Lower leg skin (tissue), 3 donors: ENCODE measurements around the gene FASTKD2.
"Not testable (repeated sequence)": the region's sequence is repeated elsewhere in the genome, so short reads cannot be mapped to it uniquely, and the experiment has no call there.

Source experiments
- CTCF ChIP-seq, 3 donors: fragments of 450-650 bp; IDR thresholded peaks; one replicate each; pipeline ENCODE4 v1.5.1; 2016; ENCODE audit warnings: antibody characterized with exemption in 3 of 3, mild to moderate bottlenecking in 3 of 3, moderate library complexity in 2 of 3
- POLR2A ChIP-seq, 2 donors: fragments of 450-650 bp; IDR thresholded peaks; one replicate each; pipeline ENCODE4 v1.6.1; 2016 to 2017; ENCODE audit warnings: antibody characterized with exemption in 2 of 2, mild to moderate bottlenecking in 1 of 2, moderate library complexity in 1 of 2

- TF ChIP-seq CTCF, POLR2A (IDR thresholded peaks at IDR 0.05): not testable (repeated sequence)
These were observed 47.1 kb downstream of the FASTKD2 start for GRCh38 chr2:206812471-206812870.
